ENCODE measurements around the gene PCED1A. TPM values are rescaled to one million over a fixed set of nuclear protein-coding genes. Genes with fewer than 3 reads are reported as not detected.

The PCED1A gene, protein sequence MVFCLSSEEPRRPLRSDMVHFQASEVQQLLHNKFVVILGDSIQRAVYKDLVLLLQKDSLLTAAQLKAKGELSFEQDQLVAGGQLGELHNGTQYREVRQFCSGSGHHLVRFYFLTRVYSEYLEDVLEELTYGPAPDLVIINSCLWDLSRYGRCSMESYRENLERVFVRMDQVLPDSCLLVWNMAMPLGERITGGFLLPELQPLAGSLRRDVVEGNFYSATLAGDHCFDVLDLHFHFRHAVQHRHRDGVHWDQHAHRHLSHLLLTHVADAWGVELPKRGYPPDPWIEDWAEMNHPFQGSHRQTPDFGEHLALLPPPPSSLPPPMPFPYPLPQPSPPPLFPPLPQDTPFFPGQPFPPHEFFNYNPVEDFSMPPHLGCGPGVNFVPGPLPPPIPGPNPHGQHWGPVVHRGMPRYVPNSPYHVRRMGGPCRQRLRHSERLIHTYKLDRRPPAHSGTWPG
- total RNA-seq (2022; extraction: Qiagen RNA extraction; ENCODE audit: low read depth): 16.1 to 31.2 TPM (median 25.4 TPM) in 5 replicates

GRCh38 chr20:2840138-2840966, at the start of gene PCED1A, which contains the start of gene VPS16:
Gene PCED1A (minus strand): TSS chr20:2840655. CDS start chr20:2839912, 743 bp downstream.
Gene VPS16 (plus strand): TSS chr20:2840745. CDS start chr20:2840775, 30 bp downstream.

GRCh38 chr20:2873010-2873746, 32.7 kb upstream of the PCED1A start, which contains the start of gene PTPRA:
Gene PTPRA (plus strand): TSS chr20:2873481. CDS start chr20:2964278, 90,797 bp downstream.

DNA sequence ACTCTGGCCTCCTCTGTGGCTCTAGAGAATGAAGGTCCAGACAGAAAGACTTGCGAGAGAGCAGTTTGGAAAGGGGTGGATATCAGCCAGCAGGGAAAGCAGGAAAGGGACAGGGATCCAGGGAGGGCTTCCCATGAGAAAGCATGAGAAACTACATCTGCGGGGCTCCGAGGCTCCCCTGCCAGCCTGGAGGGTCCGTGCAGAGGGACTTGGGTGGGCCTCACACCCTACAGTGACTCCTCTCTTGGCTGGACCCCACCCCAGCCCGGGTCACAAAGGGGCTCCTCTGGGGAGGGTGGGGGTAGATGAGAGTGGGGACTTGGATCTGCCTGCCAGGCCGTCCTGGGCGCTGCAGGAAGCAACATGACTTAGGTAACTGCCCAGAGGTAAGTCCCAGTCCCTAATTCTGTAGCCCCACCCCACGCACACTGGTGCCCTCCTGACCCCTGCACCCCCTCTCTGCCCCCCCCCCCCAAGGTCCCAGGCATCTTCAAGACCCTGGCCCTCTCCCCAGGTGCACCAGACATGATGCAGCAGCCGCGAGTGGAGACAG, 24.3 kb downstream of the PCED1A start, which contains the start of gene TMEM239:
Gene TMEM239, plus strand, starts transcription at position 335 of the 553 bp plus-strand sequence. Its CDS starts 191 bp downstream, at position 526.

GRCh38 chr20:2814587-2815051, 25.8 kb downstream of the PCED1A start, which contains the start of gene C20orf141:
Gene C20orf141 (plus strand): TSS chr20:2814987. CDS start chr20:2815185, 198 bp downstream.

DNA sequence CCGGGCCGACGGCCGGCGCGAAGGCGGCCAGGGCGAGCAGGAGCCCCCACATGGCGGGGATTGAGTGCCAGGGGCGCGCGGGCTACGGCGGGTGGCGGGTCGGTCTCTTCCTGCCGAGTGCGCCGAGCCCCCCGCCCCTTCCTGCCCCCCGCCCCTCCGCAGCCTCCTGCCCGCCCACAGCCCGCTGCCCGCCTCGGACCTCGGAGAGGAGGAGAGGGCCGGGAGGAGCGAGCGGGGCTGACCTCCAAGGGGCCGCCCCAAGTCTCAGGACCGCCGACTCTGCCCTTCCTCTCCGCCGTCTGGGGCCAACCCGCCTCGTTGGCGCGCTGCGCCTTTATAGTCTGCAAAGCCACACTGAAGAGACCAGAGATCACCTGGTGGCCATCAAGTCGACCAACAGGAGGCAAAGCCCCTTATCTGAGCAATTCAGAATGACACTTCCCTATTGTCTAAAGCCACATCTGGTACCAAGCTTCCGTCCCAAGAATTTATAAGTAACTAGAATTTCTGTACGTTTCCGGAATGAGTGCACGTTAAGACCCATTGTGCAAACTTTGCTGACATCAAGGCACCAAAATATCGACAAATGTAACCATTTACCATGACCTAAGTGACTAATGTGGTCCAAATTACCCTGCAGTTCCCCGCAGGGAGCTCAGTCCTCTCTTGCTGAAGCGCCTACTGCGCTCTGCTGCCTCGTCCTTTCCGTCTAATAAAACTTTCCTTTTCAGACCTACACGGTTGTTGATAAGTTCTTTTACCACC, 39.8 kb downstream of the PCED1A start, which contains the start of gene CPXM1:
Gene CPXM1, minus strand, starts transcription at position 107 of the 765 bp plus-strand sequence. Its CDS starts 55 bp downstream, at position 52.

Other genes with a start within 250 kb of the PCED1A start
- gene NOP56, start 188.0 kb downstream of the PCED1A start, total RNA-seq (2022; extraction: Qiagen RNA extraction; ENCODE audit: low read depth): 572 to 771 TPM (median 628 TPM) in 5 replicates
- 122 to 135 TPM (median 131 TPM) in 5 replicates for gene IDH3B, start 176.4 kb downstream of the PCED1A start, total RNA-seq (2022; extraction: Qiagen RNA extraction; ENCODE audit: low read depth)
- 2.4 to 3.0 TPM (median 2.7 TPM) in 5 replicates for gene EBF4, start 147.9 kb downstream of the PCED1A start, total RNA-seq (2022; extraction: Qiagen RNA extraction; ENCODE audit: low read depth)
- gene CPXM1, start 40.0 kb downstream of the PCED1A start, total RNA-seq (2022; extraction: Qiagen RNA extraction; ENCODE audit: low read depth): not detected in 5 replicates
- gene C20orf141, start 25.7 kb downstream of the PCED1A start, total RNA-seq (2022; extraction: Qiagen RNA extraction; ENCODE audit: low read depth): 0.34 to 0.66 TPM (median 0.36 TPM) in 3 of 5 replicates, not detected in the others
- 0.02 to 0.07 TPM in 2 of 5 replicates, not detected in the others for gene TMEM239, start 24.3 kb downstream of the PCED1A start, total RNA-seq (2022; extraction: Qiagen RNA extraction; ENCODE audit: low read depth)
- 23.4 to 34.1 TPM (median 32.3 TPM) in 5 replicates for gene VPS16, start 90 bp upstream of the PCED1A start, total RNA-seq (2022; extraction: Qiagen RNA extraction; ENCODE audit: low read depth)
- 32.8 to 39.8 TPM (median 37.8 TPM) in 5 replicates for gene PTPRA, start 32.8 kb upstream of the PCED1A start, total RNA-seq (2022; extraction: Qiagen RNA extraction; ENCODE audit: low read depth)
- gene GNRH2, start 203.0 kb upstream of the PCED1A start, total RNA-seq (2022; extraction: Qiagen RNA extraction; ENCODE audit: low read depth): 0.22 to 0.53 TPM in 2 of 5 replicates, not detected in the others
- 116 to 163 TPM (median 160 TPM) in 5 replicates for gene MRPS26, start 205.4 kb upstream of the PCED1A start, total RNA-seq (2022; extraction: Qiagen RNA extraction; ENCODE audit: low read depth)
- not detected in 5 replicates for gene OXT, start 231.0 kb upstream of the PCED1A start, total RNA-seq (2022; extraction: Qiagen RNA extraction; ENCODE audit: low read depth)
- gene AVP, start 244.1 kb upstream of the PCED1A start, total RNA-seq (2022; extraction: Qiagen RNA extraction; ENCODE audit: low read depth): not detected in 5 replicates

Data from A549 treated with RU486 at 1 μM for 4 hours (cell line).